ENCODE data around the gene POU6F2.

Gene POU6F2

DNA sequence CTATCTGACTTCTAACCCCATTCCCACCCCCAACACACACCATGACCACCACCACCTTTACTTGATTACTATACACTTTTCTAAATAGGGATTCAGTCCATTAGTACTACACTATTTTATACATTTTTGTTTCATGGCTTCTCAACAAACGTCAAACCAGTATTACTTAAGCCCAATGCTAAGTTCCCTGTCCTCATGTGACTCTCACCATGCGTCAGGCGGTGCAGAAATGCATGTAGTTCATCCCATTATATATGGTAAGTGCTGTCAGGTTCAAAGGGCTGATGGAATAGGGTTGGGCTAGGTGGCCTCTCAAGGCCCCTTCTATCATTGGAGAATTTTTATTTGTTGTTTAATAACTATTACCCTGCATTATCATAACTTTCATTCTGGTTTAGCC lies 49.2 kb upstream of the POU6F2 start:
- Histone ChIP-seq H3K4me3 (ENCODE audit: low read depth, low read length) (no peak overlapping the region), H3K36me3 (ENCODE audit: control insufficient read depth in 2 of 2, insufficient read depth in 1 of 2, low read length in 2 of 2) (no peaks in the 10 kb centered on the region), H3K27ac (ENCODE audit: extremely low read depth, low read depth, low read length) (no peak overlapping the region), H3K9me3 (ENCODE audit: control insufficient read depth, insufficient read depth, low read depth, low read length) (no peaks in the 10 kb centered on the region), H3K4me1 (ENCODE audit: control insufficient read depth, insufficient read depth, low read length) (no peaks in the 10 kb centered on the region)
- POLR2A ChIA-PET, result no interaction called here
- CTCF ChIA-PET, result no interaction called here
- TF ChIP-seq ZNF350 (tag by site-specific recombination; IDR thresholded peaks at IDR 0.05) (no peak), ZNF341 (tag by site-specific recombination; IDR thresholded peaks at IDR 0.05; ENCODE audit: low read depth) (no peak), PRDM10 (tag by site-specific recombination; IDR thresholded peaks at IDR 0.05) (no peak), ZSCAN16 (tag by site-specific recombination; IDR thresholded peaks at IDR 0.05) (no peak), SALL2 (tag by site-specific recombination; IDR thresholded peaks at IDR 0.05; ENCODE audit: borderline replicate concordance) (no peak), ZNF10 (tag by site-specific recombination; IDR thresholded peaks at IDR 0.05) (no peak), ZBTB7A (tag by site-specific recombination; IDR thresholded peaks at IDR 0.05; ENCODE audit: low read depth) (no peak), ZNF521 (tag by site-specific recombination; IDR thresholded peaks at IDR 0.05) (no peak), ZNF549 (tag by site-specific recombination; IDR thresholded peaks at IDR 0.05) (no peak), PBX3 (CRISPR knock-in tag; IDR thresholded peaks at IDR 0.05) (no peak), ZNF658 (tag by site-specific recombination; IDR thresholded peaks at IDR 0.05) (no peak), ZNF48 (tag by site-specific recombination; IDR thresholded peaks at IDR 0.05) (no peak), ZNF654 (tag by site-specific recombination; IDR thresholded peaks at IDR 0.05; ENCODE audit: low read depth) (no peak), ZNF785 (tag by site-specific recombination; IDR thresholded peaks at IDR 0.05) (no peak), ZNF837 (tag by site-specific recombination; IDR thresholded peaks at IDR 0.05) (no peak), ZBTB6 (tag by site-specific recombination; IDR thresholded peaks at IDR 0.05) (no peak), IKZF3 (tag by site-specific recombination; IDR thresholded peaks at IDR 0.05) (no peak), ZNF416 (tag by site-specific recombination; IDR thresholded peaks at IDR 0.05) (no peak)
- TF ChIP-seq, protein P1, sequence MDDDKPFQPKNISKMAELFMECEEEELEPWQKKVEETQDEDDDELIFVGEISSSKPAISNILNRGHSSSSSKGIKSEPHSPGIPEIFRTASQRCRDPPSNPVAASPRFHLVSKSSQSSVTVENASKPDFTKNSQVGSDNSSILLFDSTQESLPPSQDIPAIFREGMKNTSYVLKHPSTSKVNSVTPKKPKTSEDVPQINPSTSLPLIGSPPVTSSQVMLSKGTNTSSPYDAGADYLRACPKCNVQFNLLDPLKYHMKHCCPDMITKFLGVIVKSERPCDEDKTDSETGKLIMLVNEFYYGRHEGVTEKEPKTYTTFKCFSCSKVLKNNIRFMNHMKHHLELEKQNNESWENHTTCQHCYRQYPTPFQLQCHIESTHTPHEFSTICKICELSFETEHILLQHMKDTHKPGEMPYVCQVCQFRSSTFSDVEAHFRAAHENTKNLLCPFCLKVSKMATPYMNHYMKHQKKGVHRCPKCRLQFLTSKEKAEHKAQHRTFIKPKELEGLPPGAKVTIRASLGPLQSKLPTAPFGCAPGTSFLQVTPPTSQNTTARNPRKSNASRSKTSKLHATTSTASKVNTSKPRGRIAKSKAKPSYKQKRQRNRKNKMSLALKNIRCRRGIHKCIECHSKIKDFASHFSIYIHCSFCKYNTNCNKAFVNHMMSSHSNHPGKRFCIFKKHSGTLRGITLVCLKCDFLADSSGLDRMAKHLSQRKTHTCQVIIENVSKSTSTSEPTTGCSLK (tag by site-specific recombination; IDR thresholded peaks at IDR 0.05), result no peak
- TF ChIP-seq, protein P2, sequence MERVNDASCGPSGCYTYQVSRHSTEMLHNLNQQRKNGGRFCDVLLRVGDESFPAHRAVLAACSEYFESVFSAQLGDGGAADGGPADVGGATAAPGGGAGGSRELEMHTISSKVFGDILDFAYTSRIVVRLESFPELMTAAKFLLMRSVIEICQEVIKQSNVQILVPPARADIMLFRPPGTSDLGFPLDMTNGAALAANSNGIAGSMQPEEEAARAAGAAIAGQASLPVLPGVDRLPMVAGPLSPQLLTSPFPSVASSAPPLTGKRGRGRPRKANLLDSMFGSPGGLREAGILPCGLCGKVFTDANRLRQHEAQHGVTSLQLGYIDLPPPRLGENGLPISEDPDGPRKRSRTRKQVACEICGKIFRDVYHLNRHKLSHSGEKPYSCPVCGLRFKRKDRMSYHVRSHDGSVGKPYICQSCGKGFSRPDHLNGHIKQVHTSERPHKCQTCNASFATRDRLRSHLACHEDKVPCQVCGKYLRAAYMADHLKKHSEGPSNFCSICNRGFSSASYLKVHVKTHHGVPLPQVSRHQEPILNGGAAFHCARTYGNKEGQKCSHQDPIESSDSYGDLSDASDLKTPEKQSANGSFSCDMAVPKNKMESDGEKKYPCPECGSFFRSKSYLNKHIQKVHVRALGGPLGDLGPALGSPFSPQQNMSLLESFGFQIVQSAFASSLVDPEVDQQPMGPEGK (tag by site-specific recombination; IDR thresholded peaks at IDR 0.05), result no peak

All from HEK293 (cell line).